ENCODE results near the gene GINS1. TPM values are rescaled to one million over a fixed set of nuclear protein-coding genes. Genes with fewer than 3 reads are reported as not detected.

The GINS1 gene
- total and polyA plus RNA-seq, 8 donors, result 1.0 to 9.4 (median 2.8) TPM; not detected in 1

- no peak for DNase-seq
- no peaks in the 10 kb centered on the region for H3K27me3 ChIP-seq
- TF ChIP-seq POLR2AphosphoS5 (IDR thresholded peaks at IDR 0.05) (no peak), CTCF (IDR thresholded peaks at IDR 0.05) (no peak), POLR2A (IDR thresholded peaks at IDR 0.05) (no peak), EP300 (IDR thresholded peaks at IDR 0.05) (no peak)
- no peaks in the 10 kb centered on the region for H3K36me3 ChIP-seq
- intact Hi-C loops (cut with DNase I; ENCODE audit: low total_unique reads), result no loop called here
- peaks cover 0 to 57% (median 21%) of the 10 kb centered on the region in 4 donors for H3K4me1 ChIP-seq
- H3K27ac ChIP-seq, result no peak overlapping the region
- H3K9me3 ChIP-seq, result no peaks in the 10 kb centered on the region
- H3K4me3 ChIP-seq, result no peak overlapping the region
- WGBS, 5 donors, result 86 to 94% (median 91%) methylated on average over 7 of the region's 7 CpGs
Measured at GRCh38 chr20:25380945-25381614, 26.4 kb upstream of the GINS1 start.

GRCh38 chr20:25382704-25383370 is 24.6 kb upstream of the GINS1 start:
- Histone ChIP-seq H3K27ac (peak overlapping the region in 1 of 5 donors; percentile 21), H3K36me3 (no peaks in the 10 kb centered on the region), H3K9me3 (no peaks in the 10 kb centered on the region), H3K27me3 (no peaks in the 10 kb centered on the region), H3K4me3 (no peak overlapping the region), H3K4me1 (peaks cover 0 to 44% (median 21%) of the 10 kb centered on the region in 4 donors)
- 44 to 78% (median 65%) methylated on average over 5 of the region's 5 CpGs for WGBS, 5 donors
- intact Hi-C loops (cut with DNase I; ENCODE audit: low total_unique reads), result no loop called here
- TF ChIP-seq POLR2A (IDR thresholded peaks at IDR 0.05) (no peak), CTCF (IDR thresholded peaks at IDR 0.05) (no peak), EP300 (IDR thresholded peaks at IDR 0.05) (no peak), POLR2AphosphoS5 (IDR thresholded peaks at IDR 0.05) (no peak)
- DNase-seq, result no peak

GRCh38 chr20:25389401-25389857 is 18.0 kb upstream of the GINS1 start:
- peak overlapping the region; percentile 82 to 97 (median 95) for H3K4me3 ChIP-seq
- 18 to 23% (median 18%) methylated on average over 19 of the region's 19 CpGs for WGBS, 5 donors
- intact Hi-C loops (cut with DNase I; ENCODE audit: low total_unique reads), result no loop called here

More at GRCh38 chr20:25389401-25389857, 18.0 kb upstream of the GINS1 start:
- TF ChIP-seq CTCF (IDR thresholded peaks at IDR 0.05) (no peak), POLR2A (IDR thresholded peaks at IDR 0.05) (no peak), EP300 (IDR thresholded peaks at IDR 0.05) (no peak), POLR2AphosphoS5 (IDR thresholded peaks at IDR 0.05) (no peak)
- DNase-seq, result peak in 1 of 2 donors; percentile 20
- no peaks in the 10 kb centered on the region for H3K27me3 ChIP-seq
- H3K36me3 ChIP-seq, result no peaks in the 10 kb centered on the region
- H3K9me3 ChIP-seq, result no peaks in the 10 kb centered on the region
- peak overlapping the region; percentile 28 to 97 (median 90) for H3K27ac ChIP-seq
- H3K4me1 ChIP-seq, result peaks cover 6 to 32% (median 20%) of the 10 kb centered on the region in 4 donors

All from stomach (tissue), 9 donors.